HUDEP-2 (cell line): ENCODE measurements around the gene SDR42E2.
A peak's percentile ranks its signal among the peaks of the same experiment; 100 is the strongest.
"Not testable (repeated sequence)": the region's sequence is repeated elsewhere in the genome, so short reads cannot be mapped to it uniquely, and the experiment has no call there.

ENCODE experiments used
- DNase-seq, 76 experiments: peaks; one replicate each; lab custom pipeline; 2025; ENCODE audit not compliant: unreplicated experiment in 76 of 76; lab: John Stamatoyannopoulos, UW

Gene SDR42E2

DNA sequence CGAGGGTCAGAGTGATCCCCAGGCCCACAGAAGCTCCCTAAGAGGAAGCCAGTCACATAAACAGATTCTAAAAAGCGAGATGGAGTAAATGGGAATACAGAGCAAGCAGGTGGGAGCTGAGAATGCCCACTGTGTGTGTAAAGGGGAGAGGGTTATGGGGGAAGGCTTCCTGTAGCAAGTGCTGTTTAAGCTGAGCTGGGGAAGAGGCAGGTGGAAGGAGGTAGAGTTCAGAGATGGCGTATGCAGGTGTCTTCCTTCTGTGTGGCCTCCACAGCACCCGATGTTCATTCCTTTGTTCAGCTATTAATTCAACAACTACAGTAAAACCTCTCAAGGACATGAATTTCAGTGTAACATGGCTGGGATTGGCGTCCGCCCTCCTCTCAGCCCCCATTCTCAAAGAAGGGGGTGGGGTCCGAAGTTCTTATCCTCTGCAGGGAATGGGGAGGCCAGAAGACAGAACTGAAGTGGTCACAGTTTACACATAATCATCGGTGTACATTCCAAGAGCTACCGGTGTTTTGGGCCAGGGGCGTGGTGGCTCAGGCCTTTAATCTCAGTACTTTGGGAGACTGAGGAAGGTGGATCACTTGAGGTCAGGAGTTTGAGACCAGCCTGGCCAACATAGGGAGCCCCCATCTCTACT, 45.5 kb downstream of the SDR42E2 start:
- DNase-seq: no peak

- DNase-seq: no peak
These were observed 48.0 kb downstream of the SDR42E2 start for GRCh38 chr16:22210285-22210684.

DNA sequence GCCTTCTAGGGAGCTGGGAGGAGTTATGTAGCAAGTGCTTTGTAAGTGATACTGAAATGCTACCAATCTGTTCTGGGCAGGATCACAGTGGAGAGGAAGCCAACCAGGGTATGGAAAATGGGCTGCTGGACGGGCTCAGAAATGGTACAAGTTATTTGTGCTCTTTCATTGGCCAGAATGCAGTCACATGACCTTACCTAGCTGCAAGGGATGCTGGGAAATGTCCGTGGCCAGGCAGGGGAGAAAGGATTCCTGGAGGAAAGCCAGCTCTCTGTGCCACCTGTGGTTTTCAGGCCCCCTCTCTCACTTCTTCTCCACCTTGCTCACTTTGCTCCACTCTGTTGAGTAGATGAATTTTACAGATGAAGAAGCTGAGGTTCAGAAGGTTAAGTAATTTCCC, 48.5 kb downstream of the SDR42E2 start:
- no peak for DNase-seq

GRCh38 chr16:22213236-22213635, 50.9 kb downstream of the SDR42E2 start:
- no peak for DNase-seq

DNA sequence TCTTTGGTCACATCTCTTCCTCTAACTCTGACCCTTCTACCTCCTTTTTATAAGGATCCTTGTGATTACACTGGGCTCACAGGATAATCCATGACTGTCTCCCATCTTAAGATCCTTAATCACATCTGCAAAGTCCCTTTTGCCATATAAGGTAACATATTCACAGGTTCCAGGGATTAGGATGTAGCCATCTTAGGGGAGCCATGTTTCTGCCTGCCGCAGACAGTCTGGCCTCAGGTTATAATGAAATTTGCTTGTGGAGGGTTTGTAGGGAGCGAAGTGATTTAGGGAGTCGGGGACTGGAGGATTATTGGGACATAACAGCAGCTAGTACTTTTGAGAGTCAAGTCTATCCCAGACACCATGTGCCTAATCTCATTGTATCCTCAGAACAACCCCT, 51.5 kb downstream of the SDR42E2 start:
- DNase-seq: no peak

GRCh38 chr16:22214402-22214801, 52.1 kb downstream of the SDR42E2 start:
- DNase-seq: no peak

DNA sequence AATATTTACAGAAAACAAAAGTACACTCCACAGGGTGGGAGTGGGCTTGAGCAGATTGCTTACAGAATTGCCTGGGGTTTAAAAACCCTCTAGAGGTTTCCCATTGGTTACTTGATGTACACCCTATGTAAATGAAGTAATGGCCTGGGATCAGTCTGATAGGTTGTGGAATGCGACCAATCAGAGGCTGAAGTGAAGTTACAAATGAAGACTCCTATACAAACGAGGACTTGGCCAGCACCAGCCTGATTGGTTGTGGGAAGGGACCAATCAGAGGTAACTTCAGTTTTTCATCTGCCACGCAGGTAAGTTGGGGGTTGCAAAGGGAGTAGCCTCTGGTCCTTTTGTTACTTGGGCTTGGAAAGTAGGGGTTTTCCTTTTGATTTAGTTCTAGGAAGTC, 52.6 kb downstream of the SDR42E2 start:
- DNase-seq: peak in 9 of 76 experiments; percentile 12 to 34 (median 22)

GRCh38 chr16:22216191-22216831, 54.0 kb downstream of the SDR42E2 start:
- peak in 74 of 76 experiments; percentile 14 to 99 (median 76) for DNase-seq

GRCh38 chr16:22216832-22217225, 54.5 kb downstream of the SDR42E2 start:
- DNase-seq: not testable (repeated sequence)

- DNase-seq: peak in 51 of 76 experiments; percentile 5 to 55 (median 35)
These were observed 55.8 kb downstream of the SDR42E2 start for GRCh38 chr16:22217890-22218730.

DNA sequence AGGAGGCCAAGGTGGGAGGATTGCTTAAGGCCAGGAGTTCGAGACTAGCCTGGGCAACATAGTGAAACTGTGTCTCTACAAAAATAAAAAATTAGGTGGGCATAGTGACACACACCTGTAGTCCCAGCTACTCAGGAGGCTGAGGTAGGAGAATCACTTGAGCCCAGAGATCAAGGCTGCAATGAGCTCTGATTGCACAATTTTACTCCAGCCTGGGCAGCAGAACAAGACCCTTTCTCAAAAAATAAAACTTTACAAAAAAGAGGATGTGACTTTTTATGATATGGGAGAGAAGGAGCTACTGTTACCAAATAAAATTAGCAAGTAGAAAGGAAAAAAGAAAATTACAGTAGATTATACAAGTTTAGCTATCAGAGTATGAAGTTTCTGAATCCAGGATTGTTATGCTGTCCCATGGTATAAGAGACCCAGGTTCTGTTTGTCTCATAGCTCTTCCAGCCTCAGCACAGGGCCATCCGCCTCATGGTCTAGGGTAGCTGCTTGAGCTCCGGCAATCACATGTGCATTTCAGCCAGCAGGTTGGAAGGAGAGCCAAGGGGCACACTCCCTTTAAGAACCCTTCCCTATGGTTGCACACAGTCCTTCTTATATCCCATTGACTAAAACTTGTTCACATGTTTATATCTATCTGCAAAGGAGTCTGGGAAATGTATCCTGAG, 57.2 kb downstream of the SDR42E2 start:
- DNase-seq: no peak

DNA sequence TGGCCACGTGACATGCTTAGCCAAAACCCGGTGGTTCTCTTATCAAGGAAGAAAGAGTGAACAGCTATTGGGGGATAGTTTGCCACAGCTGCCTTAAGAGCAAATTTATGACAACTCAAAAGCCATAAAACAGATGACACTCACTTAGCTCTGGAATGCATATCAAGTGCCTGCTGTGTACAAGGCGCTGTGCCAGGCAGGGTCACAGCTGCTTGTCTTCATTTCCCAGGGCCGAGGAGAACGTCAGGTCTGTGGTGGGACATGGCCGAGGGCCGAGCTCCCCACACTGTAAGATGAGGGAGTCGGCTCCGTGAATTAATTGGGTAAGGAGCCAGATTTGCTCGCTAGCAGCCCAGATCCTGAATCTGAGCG, 57.7 kb downstream of the SDR42E2 start:
- DNase-seq: peak in 1 of 76 experiments; percentile 11

GRCh38 chr16:22220714-22221113, 58.4 kb downstream of the SDR42E2 start:
- peak in 1 of 76 experiments; percentile 28 for DNase-seq

- no peak for DNase-seq
These were observed 59.7 kb downstream of the SDR42E2 start for GRCh38 chr16:22222006-22222405.

- DNase-seq: no peak
These were observed 60.7 kb downstream of the SDR42E2 start for GRCh38 chr16:22222998-22223397.

DNA sequence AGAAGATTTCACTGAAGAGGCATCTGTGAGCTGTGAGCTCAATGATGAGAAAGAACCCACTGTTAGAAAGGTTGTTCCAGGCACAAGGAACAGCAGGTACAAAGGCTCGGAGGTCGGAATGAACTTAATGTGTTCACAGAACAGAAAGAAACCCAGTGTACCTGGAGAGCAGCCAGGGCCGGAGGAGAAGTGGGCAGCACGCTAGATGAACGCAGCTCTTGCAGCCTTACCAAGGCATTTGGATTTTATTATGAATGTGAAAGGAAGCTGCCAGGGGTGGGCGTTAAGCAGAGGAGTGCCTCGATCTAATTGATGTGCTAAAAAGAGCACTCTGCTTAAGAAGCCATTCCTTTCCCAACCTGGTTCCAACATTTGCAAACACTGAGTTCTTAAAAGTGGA, 62.8 kb downstream of the SDR42E2 start:
- DNase-seq: no peak

GRCh38 chr16:22229889-22230288, 67.6 kb downstream of the SDR42E2 start:
- DNase-seq: no peak

DNA sequence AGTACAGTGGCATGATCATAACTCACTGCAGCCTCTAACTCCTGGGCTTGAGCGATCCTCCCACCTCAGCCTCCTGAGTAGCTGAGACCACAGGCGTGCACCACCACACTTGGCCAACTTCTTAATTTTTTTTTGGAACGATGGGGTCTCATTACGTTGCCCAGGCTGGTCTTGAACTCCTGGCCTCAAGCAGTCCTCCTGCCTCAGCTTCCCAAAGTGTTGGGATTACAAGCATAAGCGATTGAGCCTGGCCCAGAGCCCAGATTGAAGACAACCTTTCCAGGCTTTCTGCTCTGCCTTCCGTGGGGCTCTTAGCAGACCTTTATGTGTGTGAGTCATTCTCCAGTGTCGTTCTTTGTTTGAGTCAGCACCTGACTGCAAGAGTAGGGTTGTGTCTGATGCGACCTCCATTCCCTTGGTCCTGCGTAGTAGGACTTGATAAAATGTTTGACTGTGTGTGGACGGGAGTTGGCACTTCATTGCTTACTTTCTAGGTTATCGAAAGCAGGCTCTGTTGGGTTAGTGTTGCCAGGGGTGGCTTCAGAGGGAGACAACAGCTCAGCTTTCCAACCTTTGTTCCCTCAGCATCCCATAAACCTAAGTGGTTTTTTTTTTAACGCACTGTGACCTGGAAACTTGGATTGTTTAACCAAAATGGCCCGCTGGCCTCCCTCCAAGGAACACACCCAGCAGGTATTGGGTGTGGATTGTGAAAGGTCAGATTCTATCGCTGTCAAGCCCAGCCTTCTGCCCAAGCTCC, 70.2 kb downstream of the SDR42E2 start:
- peak in 3 of 76 experiments; percentile 7 to 12 (median 8) for DNase-seq

DNA sequence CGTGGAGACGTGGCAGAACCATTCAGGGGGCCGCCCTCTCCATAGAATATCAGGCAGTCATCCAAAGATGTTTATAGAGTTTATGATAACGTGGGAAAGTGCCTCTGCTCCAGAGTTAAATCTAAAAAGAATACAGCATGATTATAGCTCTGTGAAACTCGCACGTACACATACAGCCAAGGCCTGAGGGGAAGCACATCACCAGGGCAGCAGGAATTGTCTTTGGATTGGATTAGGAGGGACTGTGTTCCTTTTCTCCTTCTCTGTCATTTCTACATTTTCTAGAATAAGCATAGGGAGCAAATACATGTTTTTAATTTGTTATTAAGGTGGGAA, 70.7 kb downstream of the SDR42E2 start:
- no peak for DNase-seq
